Peyer's patch (tissue), 4 donors: ENCODE data around the gene PAK6. TPM values are rescaled to one million over a fixed set of nuclear protein-coding genes. Genes with fewer than 3 reads are reported as not detected.
A peak's percentile ranks its signal among the peaks of the same experiment; 100 is the strongest.

ENCODE experiments used
- DNase-seq, 3 donors: peaks; one replicate each; pipeline ENCODE4 v3.0.0-alpha.2; 2017 to 2019
- H3K27ac ChIP-seq, 4 donors: fragments of 200-600 bp; sonication (generic); one replicate each; pipeline ENCODE4 v1.5.1; 2016 to 2019
- H3K27me3 ChIP-seq, 2 donors: fragments of 200-600 bp; sonication (generic); one replicate each; pipeline ENCODE4 v1.5.1; 2019
- H3K36me3 ChIP-seq, 3 donors: fragments of 200-600 bp; sonication (generic); one replicate each; pipeline ENCODE4 v1.5.1; 2016 to 2019
- H3K4me1 ChIP-seq, 4 donors: fragments of 200-600 bp; sonication (generic); one replicate each; pipeline ENCODE4 v1.5.1; 2016 to 2019
- H3K4me3 ChIP-seq, 4 donors: fragments of 200-600 bp; sonication (generic); 1 replicate in 3 of 4; 2 replicates in 1 of 4; pipeline ENCODE4 v1.5.1; 2016 to 2019; ENCODE audit warnings: mild to moderate bottlenecking in 1 of 4
- H3K9me3 ChIP-seq, 4 donors: fragments of 200-600 bp; sonication (generic); one replicate each; pipeline ENCODE4 v1.5.1; 2016 to 2019; ENCODE audit warnings: mild to moderate bottlenecking in 1 of 4
- CTCF ChIP-seq, 6 experiments: fragments of 450-650 bp in 4 of 6; fragments of 200-600 bp in 2 of 6; sonication (generic) in 1 of 6; IDR thresholded peaks; one replicate each; pipeline ENCODE4 v1.5.1; 2017 to 2019; ENCODE audit warnings: antibody characterized with exemption in 6 of 6, mild to moderate bottlenecking in 3 of 6, moderate library complexity in 1 of 6
- POLR2A ChIP-seq, 2 donors: fragments of 450-650 bp; IDR thresholded peaks; one replicate each; pipeline ENCODE4 v1.5.1; 2017; ENCODE audit warnings: antibody characterized with exemption in 2 of 2, mild to moderate bottlenecking in 2 of 2, moderate library complexity in 2 of 2
- total RNA-seq, 4 donors: library from RNA; depleted of rRNA; stranded (reverse); fragments of >200 nt; gene quantifications; one replicate each; pipeline ENCODE4 v1.1.0, GENCODE V29; 2016

The PAK6 gene
- total RNA-seq, 4 donors from 2014 or later = 3.3 to 4.7 TPM; not detected in 2

- H3K27me3 ChIP-seq = no peaks in the 10 kb centered on the region
- H3K4me1 ChIP-seq = peaks cover 0 to 9% (median 4%) of the 10 kb centered on the region in 4 donors
- H3K4me3 ChIP-seq = no peak overlapping the region
- peak in 2 of 3 donors; percentile 24 to 41 for DNase-seq
- no peaks in the 10 kb centered on the region for H3K9me3 ChIP-seq
- no peaks in the 10 kb centered on the region for H3K36me3 ChIP-seq
- no peak overlapping the region for H3K27ac ChIP-seq
- TF ChIP-seq POLR2A (IDR thresholded peaks at IDR 0.05) (no peak), CTCF (IDR thresholded peaks at IDR 0.05) (no peak)
Observed at GRCh38 chr15:40242601-40243000, 3.7 kb downstream of the PAK6 start.

GRCh38 chr15:40243126-40243810, 4.4 kb downstream of the PAK6 start:
- H3K4me3 ChIP-seq = no peak overlapping the region
- no peaks in the 10 kb centered on the region for H3K9me3 ChIP-seq
- no peaks in the 10 kb centered on the region for H3K27me3 ChIP-seq
- peak in 1 of 3 donors; percentile 41 for DNase-seq
- peaks cover 0 to 9% (median 4%) of the 10 kb centered on the region in 4 donors for H3K4me1 ChIP-seq
- TF ChIP-seq POLR2A (IDR thresholded peaks at IDR 0.05) = no peak
- no peak overlapping the region for H3K27ac ChIP-seq
- H3K36me3 ChIP-seq = no peaks in the 10 kb centered on the region

GRCh38 chr15:40244961-40245523, 6.2 kb downstream of the PAK6 start:
- Histone ChIP-seq H3K36me3 (no peaks in the 10 kb centered on the region), H3K27me3 (no peaks in the 10 kb centered on the region), H3K9me3 (no peaks in the 10 kb centered on the region), H3K4me3 (no peak overlapping the region), H3K27ac (no peak overlapping the region), H3K4me1 (no peaks in the 10 kb centered on the region)
- DNase-seq = peak in 1 of 3 donors; percentile 23
- no peak for TF ChIP-seq POLR2A (IDR thresholded peaks at IDR 0.05)
- no peak for TF ChIP-seq CTCF (IDR thresholded peaks at IDR 0.05)

GRCh38 chr15:40245666-40246450, 7.0 kb downstream of the PAK6 start:
- Histone ChIP-seq H3K36me3 (no peaks in the 10 kb centered on the region), H3K4me3 (no peak overlapping the region), H3K9me3 (no peaks in the 10 kb centered on the region), H3K4me1 (no peaks in the 10 kb centered on the region), H3K27ac (no peak overlapping the region), H3K27me3 (no peaks in the 10 kb centered on the region)
- DNase-seq = peak in 1 of 3 donors; percentile 30
- TF ChIP-seq POLR2A (IDR thresholded peaks at IDR 0.05) (no peak), CTCF (IDR thresholded peaks at IDR 0.05) (no peak)

GRCh38 chr15:40246496-40247280, 7.8 kb downstream of the PAK6 start:
- Histone ChIP-seq H3K36me3 (no peaks in the 10 kb centered on the region), H3K27me3 (no peaks in the 10 kb centered on the region), H3K27ac (no peak overlapping the region), H3K4me3 (no peak overlapping the region), H3K4me1 (no peaks in the 10 kb centered on the region), H3K9me3 (no peaks in the 10 kb centered on the region)
- peak in 1 of 3 donors; percentile 36 for DNase-seq
- TF ChIP-seq POLR2A (IDR thresholded peaks at IDR 0.05) (no peak), CTCF (IDR thresholded peaks at IDR 0.05) (no peak)
